H9 (cell line): Measurements from ENCODE around the gene ZNF175. TPM values are rescaled to one million over a fixed set of nuclear protein-coding genes. Genes with fewer than 3 reads are reported as not detected.

Experiments used
- DNase-seq: peaks from one replicate; pipeline ENCODE4 v3.0.0-alpha.2; 2017
- H2AFZ ChIP-seq: one replicate; pipeline ENCODE4 v1.6.1; 2013; ENCODE audit warnings: mild to moderate bottlenecking, low read length, control low read depth, moderate library complexity
- H2AK5ac ChIP-seq: 2 replicates; pipeline ENCODE4 v1.6.1; 2013; ENCODE audit warnings: low read length, control low read depth, mixed read lengths; ENCODE audit not compliant: insufficient read length
- H2BK120ac ChIP-seq: one replicate; pipeline ENCODE4 v1.6.1; 2013; ENCODE audit warnings: low read depth, mild to moderate bottlenecking, low read length, control low read depth, inconsistent platforms; ENCODE audit not compliant: poor library complexity, severe bottlenecking
- H2BK12ac ChIP-seq: 2 replicates; pipeline ENCODE4 v1.6.1; 2013; ENCODE audit warnings: low read length, control low read depth, mixed read lengths, low read depth; ENCODE audit not compliant: insufficient read length
- H2BK15ac ChIP-seq: 2 replicates; pipeline ENCODE4 v1.6.1; 2013; ENCODE audit warnings: low read depth, low read length, control low read depth
- H2BK20ac ChIP-seq: one replicate; pipeline ENCODE4 v1.6.1; 2013; ENCODE audit warnings: low read depth, mild to moderate bottlenecking, low read length, control low read depth, inconsistent platforms; ENCODE audit not compliant: poor library complexity, severe bottlenecking
- H2BK5ac ChIP-seq: 2 replicates; pipeline ENCODE4 v1.6.1; 2013; ENCODE audit warnings: low read length, control low read depth, mixed read lengths; ENCODE audit not compliant: insufficient read length
- H3K14ac ChIP-seq: 2 replicates; pipeline ENCODE4 v1.6.1; 2013; ENCODE audit warnings: low read length, control low read depth; ENCODE audit not compliant: insufficient read depth
- H3K18ac ChIP-seq: 2 replicates; pipeline ENCODE4 v1.6.1; 2013; ENCODE audit warnings: low read depth, mild to moderate bottlenecking, mixed read lengths, low read length, control low read depth; ENCODE audit not compliant: insufficient read length
- H3K23ac ChIP-seq: 2 replicates; pipeline ENCODE4 v1.6.1; 2013; ENCODE audit warnings: low read length, control low read depth, mixed read lengths, low read depth; ENCODE audit not compliant: insufficient read length
- H3K23me2 ChIP-seq: 2 replicates; pipeline ENCODE4 v1.6.1; 2013; ENCODE audit warnings: low read depth, mild to moderate bottlenecking, mixed read lengths, low read length, control low read depth; ENCODE audit not compliant: insufficient read length, poor library complexity, severe bottlenecking
- H3K27ac ChIP-seq: 2 replicates; pipeline ENCODE4 v1.5.1; 2013; ENCODE audit warnings: low read length, control low read depth, mixed read lengths, low read depth; ENCODE audit not compliant: insufficient read length
- H3K27me3 ChIP-seq: 2 replicates; pipeline ENCODE4 v1.6.1; 2013; ENCODE audit warnings: low read length, control low read depth, inconsistent platforms; ENCODE audit not compliant: insufficient read depth
- H3K4ac ChIP-seq: 2 replicates; pipeline ENCODE4 v1.6.1; 2013; ENCODE audit warnings: low read depth, mild to moderate bottlenecking, control low read depth, inconsistent platforms, low read length, moderate library complexity
- H3K4me1 ChIP-seq: 2 replicates; pipeline ENCODE4 v1.6.1; 2013; ENCODE audit warnings: low read length, control low read depth, inconsistent platforms; ENCODE audit not compliant: insufficient read depth
- H3K4me2 ChIP-seq: 2 replicates; pipeline ENCODE4 v1.6.1; 2013; ENCODE audit warnings: low read length, control low read depth, mixed read lengths; ENCODE audit not compliant: insufficient read length, insufficient read depth
- H3K56ac ChIP-seq: 2 replicates; pipeline ENCODE4 v1.6.1; 2013; ENCODE audit warnings: low read depth, mild to moderate bottlenecking, mixed read lengths, low read length, control low read depth; ENCODE audit not compliant: insufficient read length
- H3K79me1 ChIP-seq: 2 replicates; pipeline ENCODE4 v1.6.1; 2013; ENCODE audit warnings: low read depth, mild to moderate bottlenecking, moderate library complexity, low read length, control low read depth, inconsistent platforms; ENCODE audit not compliant: insufficient read depth, poor library complexity, severe bottlenecking
- H3K79me2 ChIP-seq: 2 replicates; pipeline ENCODE4 v1.6.1; 2013; ENCODE audit warnings: low read length, control low read depth, inconsistent platforms; ENCODE audit not compliant: insufficient read depth
- H3K9ac ChIP-seq: 2 replicates; pipeline ENCODE4 v1.6.1; 2013; ENCODE audit warnings: low read length, control low read depth, mixed read lengths; ENCODE audit not compliant: insufficient read length; ENCODE audit errors: extremely low read depth
- H3K9me3 ChIP-seq: one replicate; pipeline ENCODE4 v1.6.1; 2013; ENCODE audit warnings: low read depth, low read length, inconsistent platforms; ENCODE audit not compliant: control insufficient read depth
- H3T11ph ChIP-seq: one replicate; pipeline ENCODE4 v1.6.1; 2013; ENCODE audit warnings: mild to moderate bottlenecking, low read length, control low read depth, inconsistent platforms
- H4K20me1 ChIP-seq: one replicate; pipeline ENCODE4 v1.6.1; 2013; ENCODE audit not compliant: control insufficient read depth, insufficient read length, insufficient read depth
- H4K5ac ChIP-seq: 2 replicates; pipeline ENCODE4 v1.6.1; 2013; ENCODE audit warnings: low read depth, mild to moderate bottlenecking, mixed read lengths, low read length, control low read depth; ENCODE audit not compliant: insufficient read length
- H4K8ac ChIP-seq: replicated peaks from 2 replicates; pipeline ENCODE4 v1.6.1; 2013; ENCODE audit warnings: low read length, control low read depth, mixed read lengths, low read depth; ENCODE audit not compliant: insufficient read length
- H4K91ac ChIP-seq: 2 replicates; pipeline ENCODE4 v1.6.1; 2013; ENCODE audit warnings: low read depth, mild to moderate bottlenecking, moderate library complexity, mixed read lengths, low read length, control low read depth; ENCODE audit not compliant: insufficient read length
- H3K27ac Mint-ChIP-seq, 3 experiments: 2 replicates in 2 of 3; 3 replicates in 1 of 3; pipeline ENCODE4 v1.8.0; 2020 to 2021; ENCODE audit warnings: mixed read lengths in 3 of 3, mild to moderate bottlenecking in 1 of 3, moderate library complexity in 1 of 3
- H3K27me3 Mint-ChIP-seq: 2 replicates; pipeline ENCODE4 v1.8.0; 2021; ENCODE audit warnings: low read depth, mild to moderate bottlenecking, moderate library complexity, mixed read lengths
- H3K36me3 Mint-ChIP-seq, 3 experiments: 2 replicates in 2 of 3; 3 replicates in 1 of 3; pipeline ENCODE4 v1.8.0; 2020 to 2021; ENCODE audit warnings: low read depth in 3 of 3, mixed read lengths in 3 of 3; ENCODE audit not compliant: insufficient read depth in 1 of 3
- H3K4me1 Mint-ChIP-seq, 2 experiments: 2 replicates each; pipeline ENCODE4 v1.8.0; 2020; ENCODE audit warnings: mixed read lengths in 2 of 2
- H3K4me3 Mint-ChIP-seq, 2 experiments: 2 replicates in 1 of 2; 3 replicates in 1 of 2; pipeline ENCODE4 v1.8.0; 2020 to 2021; ENCODE audit warnings: mild to moderate bottlenecking in 2 of 2, mixed read lengths in 2 of 2, moderate library complexity in 1 of 2
- H3K9me3 Mint-ChIP-seq, 2 experiments: 2 replicates in 1 of 2; 3 replicates in 1 of 2; pipeline ENCODE4 v1.8.0; 2020; ENCODE audit warnings: mild to moderate bottlenecking in 2 of 2, mixed read lengths in 2 of 2, moderate library complexity in 1 of 2
- CTCF ChIP-seq: fragments of 200-600 bp; sonication (generic); conservative IDR thresholded peaks from 3 replicates; pipeline ENCODE4 v1.8.0; 2021; ENCODE audit warnings: antibody characterized with exemption, mild to moderate bottlenecking
- WGBS: extraction: QIAGEN DNeasy Blood & Tissue Kit; methylation state at CpG from one replicate; pipeline ENCODE4 v1.1.7; 2013; ENCODE audit warnings: missing lambda C conversion rate, low lambda C conversion rate, mixed read lengths; ENCODE audit not compliant: insufficient read length; ENCODE audit errors: extremely low coverage; 5-methylcytosine and 5-hydroxymethylcytosine counted together
- total RNA-seq: library from RNA; stranded (reverse); gene quantifications from 2 replicates; pipeline ENCODE4 v1.2.1, GENCODE V29; 2021

Gene ZNF175
- total RNA-seq, 1 experiment from 2014 or later = 10.7 TPM

- DNase-seq = no peak
- no CpG with 5 or more reads among the region's 1 CpG for WGBS
- no peak overlapping the region for H2BK20ac ChIP-seq
- H2AK5ac ChIP-seq = no peak overlapping the region
- Mint-ChIP-seq H3K4me3 (no peak overlapping the region), H3K27me3 (peaks cover 43% of the 10 kb centered on the region), H3K9me3 (peaks cover 64 to 92% of the 10 kb centered on the region in 2 experiments), H3K36me3 (peaks cover 0 to 4% (median 0%) of the 10 kb centered on the region in 3 experiments; a peak in 1 of 7 replicates), H3K27ac (no peak overlapping the region), H3K4me1 (no peaks in the 10 kb centered on the region)
- no peak overlapping the region for H2AFZ ChIP-seq
- H3K9me3 ChIP-seq = no peaks in the 10 kb centered on the region
- H4K20me1 ChIP-seq = no peaks in the 10 kb centered on the region
- no peak overlapping the region for H3K27ac ChIP-seq
- no peaks in the 10 kb centered on the region for H3K79me2 ChIP-seq
- H4K5ac ChIP-seq = no peak overlapping the region
- no peak overlapping the region for H3K14ac ChIP-seq
- no peaks in the 10 kb centered on the region for H3K23me2 ChIP-seq
- no peak overlapping the region for H2BK12ac ChIP-seq
- no peak overlapping the region for H2BK15ac ChIP-seq
- H3T11ph ChIP-seq = no peak overlapping the region
- H3K56ac ChIP-seq = no peak overlapping the region
- no peak for TF ChIP-seq CTCF
- no peak overlapping the region for H3K18ac ChIP-seq
- no peak overlapping the region for H4K91ac ChIP-seq
- H4K8ac ChIP-seq = no peak overlapping the region
- no peak overlapping the region for H2BK5ac ChIP-seq
- no peak overlapping the region for H3K4me2 ChIP-seq
- H3K4ac ChIP-seq = no peak overlapping the region
- H3K9ac ChIP-seq = no peak overlapping the region
- H3K23ac ChIP-seq = no peak overlapping the region
- H3K79me1 ChIP-seq = no peaks in the 10 kb centered on the region
- H3K27me3 ChIP-seq = no peaks in the 10 kb centered on the region
- H2BK120ac ChIP-seq = no peak overlapping the region
- no peaks in the 10 kb centered on the region for H3K4me1 ChIP-seq
Observed at GRCh38 chr19:51610576-51610975, 39.5 kb downstream of the ZNF175 start.
